ENCODE results near the gene COG2.
A peak's percentile ranks its signal among the peaks of the same experiment; 100 is the strongest.
"Not testable (repeated sequence)": the region's sequence is repeated elsewhere in the genome, so short reads cannot be mapped to it uniquely, and the experiment has no call there.

Gene COG2, protein sequence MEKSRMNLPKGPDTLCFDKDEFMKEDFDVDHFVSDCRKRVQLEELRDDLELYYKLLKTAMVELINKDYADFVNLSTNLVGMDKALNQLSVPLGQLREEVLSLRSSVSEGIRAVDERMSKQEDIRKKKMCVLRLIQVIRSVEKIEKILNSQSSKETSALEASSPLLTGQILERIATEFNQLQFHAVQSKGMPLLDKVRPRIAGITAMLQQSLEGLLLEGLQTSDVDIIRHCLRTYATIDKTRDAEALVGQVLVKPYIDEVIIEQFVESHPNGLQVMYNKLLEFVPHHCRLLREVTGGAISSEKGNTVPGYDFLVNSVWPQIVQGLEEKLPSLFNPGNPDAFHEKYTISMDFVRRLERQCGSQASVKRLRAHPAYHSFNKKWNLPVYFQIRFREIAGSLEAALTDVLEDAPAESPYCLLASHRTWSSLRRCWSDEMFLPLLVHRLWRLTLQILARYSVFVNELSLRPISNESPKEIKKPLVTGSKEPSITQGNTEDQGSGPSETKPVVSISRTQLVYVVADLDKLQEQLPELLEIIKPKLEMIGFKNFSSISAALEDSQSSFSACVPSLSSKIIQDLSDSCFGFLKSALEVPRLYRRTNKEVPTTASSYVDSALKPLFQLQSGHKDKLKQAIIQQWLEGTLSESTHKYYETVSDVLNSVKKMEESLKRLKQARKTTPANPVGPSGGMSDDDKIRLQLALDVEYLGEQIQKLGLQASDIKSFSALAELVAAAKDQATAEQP

DNA sequence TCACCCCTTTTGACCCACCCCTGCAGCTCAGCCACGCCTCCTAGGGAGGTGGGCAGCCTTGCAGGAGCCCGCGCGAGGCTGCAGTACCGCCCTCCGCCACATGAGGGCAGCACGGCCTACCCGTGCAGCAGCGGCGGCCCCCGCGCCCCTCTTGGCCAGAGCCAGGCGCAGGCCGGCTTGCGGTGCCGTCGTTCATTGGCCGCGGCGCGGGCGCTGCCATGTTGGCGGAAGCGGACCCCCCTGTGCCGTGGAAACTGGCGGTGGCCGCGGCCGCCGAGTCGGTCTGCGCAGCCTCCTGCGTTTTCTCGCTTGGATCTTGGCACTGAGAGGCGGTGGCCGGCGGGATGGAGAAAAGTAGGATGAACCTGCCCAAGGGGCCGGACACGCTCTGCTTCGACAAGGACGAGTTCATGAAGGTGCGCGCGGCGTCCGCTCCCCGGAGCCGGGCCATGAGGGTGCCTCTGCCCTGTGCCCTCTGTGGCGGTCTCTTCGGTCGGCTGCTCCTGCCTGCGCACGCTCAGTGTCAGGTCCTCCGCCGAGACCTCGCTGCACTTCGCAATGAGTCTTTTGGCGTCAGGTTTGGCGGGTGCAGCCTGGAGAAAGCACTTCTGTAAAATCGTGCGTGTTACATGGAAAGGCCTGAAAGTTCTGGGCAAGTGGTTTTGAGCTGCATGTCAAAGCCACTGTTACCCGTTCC lies at the start of gene COG2:
Gene COG2, plus strand, starts transcription at position 219 of the 697 bp plus-strand sequence. Its CDS starts 126 bp downstream, at position 345.
- peak; percentile 30 to 72 for DNase-seq

DNA sequence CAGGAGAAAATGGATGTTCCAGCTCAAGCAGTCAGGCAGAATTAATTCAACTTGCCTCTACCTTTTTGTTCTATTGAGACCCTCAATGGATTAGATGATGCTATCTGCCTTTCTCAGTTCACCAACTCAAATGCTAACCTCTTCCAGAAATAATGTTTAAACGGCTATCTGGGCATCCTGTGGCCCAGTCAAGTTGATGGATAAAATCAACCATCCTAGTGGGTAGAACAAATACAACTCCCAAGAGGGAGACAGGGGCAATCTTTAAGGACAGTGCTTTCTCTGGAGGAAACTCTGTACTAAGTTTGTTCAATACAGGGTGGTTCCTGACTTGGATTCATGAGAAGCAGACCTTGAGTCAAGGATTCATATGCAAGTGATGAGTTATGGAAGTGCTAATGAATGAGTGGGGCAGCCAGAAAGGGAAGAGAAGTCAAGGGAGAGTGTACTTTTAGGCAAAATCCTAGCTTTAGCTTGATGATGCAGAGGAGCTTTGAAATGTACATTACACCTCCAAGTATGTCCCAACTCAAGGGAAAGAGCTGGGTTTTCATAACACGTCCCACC lies 49.4 kb upstream of the COG2 start:
- DNase-seq: no peak

DNA sequence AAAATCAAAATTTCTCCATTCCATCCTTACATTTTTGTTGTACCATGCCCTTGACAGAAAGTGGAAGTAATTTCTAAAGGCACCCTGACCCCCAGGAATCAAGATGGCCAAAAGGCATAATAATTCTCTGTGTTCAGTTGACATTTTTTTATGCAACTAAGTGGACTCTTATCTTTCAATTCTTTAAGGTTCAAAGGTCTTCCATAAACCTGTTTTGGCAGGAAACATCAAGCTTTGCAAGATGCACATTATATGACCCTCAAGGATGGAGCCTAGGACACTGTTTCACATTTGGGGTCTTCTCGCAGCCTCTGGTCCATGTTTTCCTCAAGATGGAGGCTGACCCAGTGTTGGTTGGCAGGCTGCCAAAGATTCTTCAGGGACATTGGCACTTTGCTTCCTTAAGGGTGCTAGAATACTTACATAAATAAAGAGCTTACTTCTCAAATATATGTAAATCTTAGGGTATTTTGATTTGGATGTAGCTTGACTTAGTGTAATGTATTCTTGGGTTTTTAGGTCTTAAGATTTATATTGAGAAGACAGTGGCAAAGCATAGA lies 48.0 kb upstream of the COG2 start:
- no peak for DNase-seq

DNA sequence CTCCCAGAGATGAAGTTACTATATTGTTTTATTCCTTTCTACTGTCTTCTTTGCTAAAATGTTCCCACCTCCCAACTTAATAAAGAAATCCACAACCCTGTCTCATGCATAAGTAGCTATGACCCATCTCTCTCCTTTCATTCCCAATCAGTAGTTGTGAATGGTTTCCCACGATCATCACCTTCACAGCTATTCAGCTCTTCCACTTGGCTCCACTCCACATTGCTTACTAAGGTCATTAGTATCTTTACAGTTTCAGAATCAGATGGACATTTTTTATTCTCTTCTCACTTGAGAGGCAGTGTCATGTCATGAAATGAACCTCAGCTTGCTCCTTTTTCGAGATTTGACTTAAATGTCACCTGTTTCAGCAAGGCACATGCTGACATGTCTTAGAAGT lies 47.1 kb upstream of the COG2 start:
- DNase-seq: no peak

DNA sequence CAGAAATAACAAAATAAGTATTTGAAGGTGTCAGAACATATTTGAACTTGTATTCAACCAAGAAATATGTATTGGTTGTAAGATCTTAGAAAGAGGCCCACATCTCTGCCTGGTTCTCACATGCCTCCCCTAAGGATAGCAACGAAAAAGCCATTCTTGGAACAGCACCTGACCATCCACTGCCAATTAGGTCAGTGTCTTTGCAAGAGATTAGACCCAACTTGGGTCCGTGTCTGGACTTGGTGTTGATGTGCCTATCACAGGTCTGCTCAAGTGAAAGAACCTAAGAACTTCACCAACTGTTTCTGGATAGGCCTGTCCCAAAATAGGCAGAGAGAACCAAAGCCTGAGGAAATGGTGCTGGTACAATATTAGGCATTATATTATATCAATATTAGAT lies 46.0 kb upstream of the COG2 start:
- DNase-seq: no peak

DNA sequence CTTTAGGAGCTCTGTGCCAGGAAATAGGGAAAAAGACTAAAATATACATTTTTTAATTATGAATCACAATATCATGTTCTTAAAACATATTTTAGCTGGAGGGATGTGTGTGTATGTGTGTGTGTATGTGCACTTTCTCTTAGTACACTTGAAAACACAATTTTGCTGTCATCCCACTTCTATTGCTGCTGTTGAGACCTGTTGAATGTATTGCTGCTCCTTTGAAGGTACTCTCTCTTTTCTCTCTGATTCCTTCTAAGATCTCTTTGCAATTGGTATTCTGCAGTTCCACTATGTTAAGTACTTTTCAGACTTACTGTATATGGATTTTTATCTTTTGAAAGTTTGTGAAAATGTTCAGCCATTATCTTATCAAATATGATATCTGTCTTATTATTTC lies 43.5 kb upstream of the COG2 start:
- DNase-seq: no peak

DNA sequence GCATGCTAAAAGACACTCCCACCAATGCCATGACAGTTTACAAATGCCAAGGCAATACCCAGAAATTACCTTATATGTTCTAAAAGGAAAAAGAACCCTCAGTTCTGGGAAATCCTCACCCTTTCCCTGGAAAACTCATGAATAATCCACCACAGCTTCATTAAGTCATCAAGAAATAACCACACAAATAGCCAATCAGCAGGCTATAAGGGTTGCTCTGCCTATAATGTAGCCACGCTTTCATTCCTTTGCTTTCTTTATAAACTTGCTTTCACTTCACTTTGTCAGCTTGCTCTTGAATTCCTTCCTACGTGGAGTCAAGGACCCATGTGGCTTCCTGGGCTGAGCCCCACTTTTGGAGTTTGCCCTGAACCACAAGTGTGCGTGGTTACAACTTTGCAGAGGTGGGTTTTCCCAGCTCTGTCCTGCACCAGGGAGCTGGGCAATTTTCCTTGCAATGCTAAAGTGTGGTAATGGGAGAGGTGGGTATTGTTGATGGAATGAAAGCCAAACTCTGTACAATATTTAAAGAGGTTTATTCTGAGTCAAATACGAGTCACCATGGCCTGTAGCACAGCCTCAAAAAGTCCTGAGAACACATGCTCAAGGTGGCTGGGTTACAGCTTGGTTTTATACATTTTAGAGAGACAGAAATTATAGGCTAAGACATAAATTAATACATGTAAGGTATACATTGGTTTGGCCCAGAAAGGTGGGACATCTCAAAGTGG lies 42.2 kb upstream of the COG2 start:
- DNase-seq: no peak

DNA sequence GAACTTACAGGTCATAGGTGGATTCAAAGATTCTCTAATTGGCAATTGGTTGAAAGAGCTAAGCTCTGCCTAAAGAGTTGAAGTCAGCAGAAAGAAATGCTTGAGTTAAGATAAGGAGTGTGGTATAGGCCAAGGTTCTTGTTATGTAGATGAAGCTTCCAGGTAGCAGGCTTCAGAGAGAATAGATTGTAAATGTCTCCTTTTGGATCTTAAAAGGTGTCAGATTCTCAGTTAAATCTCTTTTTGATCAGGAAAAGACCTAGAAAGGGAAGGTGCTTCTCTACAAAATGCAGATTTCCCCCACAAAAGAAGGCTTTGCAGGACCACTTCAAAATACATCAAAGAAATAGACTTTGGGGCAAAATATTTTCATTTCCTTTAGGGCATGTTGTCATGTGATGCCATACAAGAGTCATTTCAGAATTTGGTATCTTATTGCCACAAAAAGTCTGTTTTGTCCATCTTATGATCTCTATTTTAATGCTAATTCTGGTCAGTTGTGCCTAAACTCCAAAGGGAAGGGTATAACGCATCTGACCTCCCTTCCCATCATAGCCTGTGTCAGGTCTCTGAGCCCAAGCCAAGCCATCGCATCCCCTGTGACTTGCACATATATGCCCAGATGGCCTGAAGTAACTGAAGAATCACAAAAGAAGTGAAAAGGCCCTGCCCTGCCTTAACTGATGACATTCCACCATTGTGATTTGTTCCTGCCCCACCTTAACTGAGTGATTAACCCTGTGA lies 41.5 kb upstream of the COG2 start:
- DNase-seq: not testable (repeated sequence)

DNA sequence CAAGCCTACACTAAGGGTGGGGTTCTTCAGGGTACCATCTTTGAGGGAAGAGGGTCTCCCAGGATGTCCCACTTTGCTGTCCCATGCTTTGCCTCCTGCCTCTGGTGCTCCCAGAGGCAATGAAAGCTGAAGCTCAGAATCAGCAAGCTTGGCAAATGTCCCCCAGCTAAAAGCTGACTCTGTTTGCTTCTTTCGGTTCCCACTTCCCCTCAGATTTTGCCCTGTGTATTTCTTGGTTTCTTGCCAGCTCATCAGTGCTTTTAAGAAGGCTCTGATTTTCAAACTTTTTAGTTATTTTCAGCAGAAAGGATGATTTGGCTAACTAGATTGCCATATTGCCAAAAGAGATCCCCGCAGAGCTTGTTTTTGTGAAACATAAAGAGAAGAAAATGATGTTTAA lies 33.1 kb upstream of the COG2 start:
- DNase-seq: no peak

DNA sequence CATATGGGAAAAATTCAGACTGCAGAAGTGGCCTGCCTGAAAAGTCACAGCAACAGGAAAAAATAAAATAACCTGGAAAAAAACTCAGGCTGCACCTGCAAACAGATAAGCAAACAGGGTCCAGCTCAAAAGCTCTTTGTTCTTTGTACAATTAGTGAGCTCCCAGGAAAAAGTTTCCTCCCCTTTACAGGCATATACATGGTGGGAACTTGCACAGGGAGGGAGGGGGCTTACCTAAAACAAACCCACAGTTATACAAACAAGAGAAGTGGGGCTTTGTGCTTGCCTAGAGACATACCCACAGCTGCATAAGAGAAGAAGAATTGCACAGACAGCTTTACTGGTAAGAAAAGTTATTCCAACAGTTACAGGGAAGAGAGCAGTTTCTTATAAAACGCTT lies 31.7 kb upstream of the COG2 start:
- DNase-seq: no peak

DNA sequence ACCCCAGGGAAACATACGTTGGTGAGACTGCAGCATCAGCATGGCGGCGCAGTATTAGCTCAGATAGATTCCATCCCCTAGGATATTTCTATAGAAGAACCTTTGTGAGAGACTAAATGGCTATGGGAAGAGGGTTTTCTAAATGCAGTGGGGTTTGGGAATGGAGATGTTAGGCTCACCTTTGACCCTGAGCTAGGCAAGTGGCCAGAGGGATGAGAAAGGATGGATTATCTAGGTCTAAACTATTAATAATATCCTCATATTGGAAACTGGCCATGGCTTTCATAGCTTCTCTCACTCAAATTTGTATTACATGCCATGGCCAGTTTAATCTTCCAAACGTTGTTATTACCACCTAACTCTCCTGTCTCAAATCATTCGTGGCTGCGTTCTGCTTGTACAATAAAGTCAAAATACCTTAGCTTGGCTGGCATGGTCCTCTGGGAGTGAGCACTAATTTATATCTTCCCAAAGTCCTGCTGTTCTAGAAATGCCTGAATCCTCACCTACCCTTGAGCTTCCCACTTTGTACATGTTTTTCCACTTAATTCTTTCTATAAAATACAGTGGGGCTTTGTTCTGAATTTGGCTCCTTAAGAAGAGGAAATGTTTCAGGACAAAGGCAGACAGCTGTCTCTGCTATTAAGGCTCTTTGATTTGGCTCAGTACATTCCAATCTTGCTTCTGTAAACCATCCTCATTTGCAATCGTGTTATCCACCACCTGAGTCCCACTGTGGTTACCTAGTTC lies 31.0 kb upstream of the COG2 start:
- DNase-seq: no peak

DNA sequence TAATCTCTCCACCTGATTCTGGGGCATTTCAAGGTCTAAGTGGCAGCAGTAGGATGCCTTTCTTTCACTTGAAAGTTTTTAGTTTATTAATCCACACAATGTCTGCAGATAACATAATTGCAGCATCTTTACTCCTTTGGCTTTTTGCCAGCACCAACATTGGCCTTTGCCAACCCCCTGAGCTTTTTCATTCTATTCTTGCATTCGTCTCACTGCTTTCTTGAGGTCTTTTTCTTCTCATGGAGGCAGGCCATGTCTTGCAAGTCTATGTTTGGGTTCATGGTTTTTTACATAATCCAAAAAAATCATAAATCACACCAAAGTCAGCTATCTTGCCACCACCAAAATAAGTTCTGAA lies 30.4 kb upstream of the COG2 start:
- no peak for DNase-seq

DNA sequence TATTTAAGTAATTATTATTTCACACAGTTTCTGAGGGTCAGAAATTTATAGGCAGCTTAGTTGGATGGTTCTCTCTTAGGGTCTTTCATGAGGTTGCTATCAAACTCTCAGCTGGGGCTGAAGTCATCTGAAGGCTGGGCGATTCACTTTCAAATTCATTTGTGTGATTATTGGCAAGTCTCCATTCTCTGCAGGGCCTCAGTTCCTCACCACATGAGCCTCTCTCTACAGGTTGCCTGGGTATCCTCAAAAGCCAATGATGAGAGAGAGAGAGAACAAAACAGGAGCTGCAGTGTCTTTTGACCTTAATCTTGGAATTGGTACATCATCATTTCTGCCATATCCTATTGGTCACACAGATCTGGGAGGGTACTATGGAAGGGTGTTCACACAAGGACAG lies 29.6 kb upstream of the COG2 start:
- DNase-seq: no peak

DNA sequence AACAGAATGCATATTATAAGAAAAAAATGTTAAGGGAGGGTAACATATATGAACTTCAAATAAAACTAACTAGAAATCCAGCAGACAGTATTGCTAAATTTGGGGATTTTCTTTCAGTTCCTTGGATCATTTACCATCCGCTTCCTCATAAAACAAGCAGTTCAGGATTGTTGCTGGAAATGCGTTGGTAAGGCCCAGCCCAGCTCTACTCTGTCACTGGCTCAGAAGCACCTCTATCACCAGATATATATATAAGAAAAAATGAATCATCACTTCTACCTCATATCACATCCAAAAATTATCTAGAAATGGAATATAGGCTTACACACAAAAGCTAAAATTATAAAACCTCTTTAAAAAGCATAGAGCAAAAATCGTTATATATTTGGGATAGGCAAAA lies 28.2 kb upstream of the COG2 start:
- DNase-seq: no peak

DNA sequence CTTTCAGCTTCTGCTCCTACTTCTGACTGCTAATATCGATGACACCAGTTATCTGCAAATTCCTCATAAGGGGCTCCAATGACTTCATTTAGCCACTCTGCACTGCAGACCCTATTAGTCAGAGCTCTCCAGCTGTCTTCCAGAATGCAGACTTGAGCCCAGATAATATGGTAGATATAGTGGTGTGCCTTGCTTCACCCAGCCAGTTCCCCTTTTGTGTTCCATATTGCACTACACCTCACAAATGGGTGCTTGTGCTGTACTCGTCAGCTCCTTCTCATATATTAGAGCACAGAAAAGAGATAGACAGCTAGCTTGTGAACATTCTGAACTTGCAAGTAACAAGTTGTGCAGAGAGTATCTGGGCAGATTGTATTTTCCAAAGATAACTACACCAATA lies 23.7 kb upstream of the COG2 start:
- DNase-seq: no peak

DNA sequence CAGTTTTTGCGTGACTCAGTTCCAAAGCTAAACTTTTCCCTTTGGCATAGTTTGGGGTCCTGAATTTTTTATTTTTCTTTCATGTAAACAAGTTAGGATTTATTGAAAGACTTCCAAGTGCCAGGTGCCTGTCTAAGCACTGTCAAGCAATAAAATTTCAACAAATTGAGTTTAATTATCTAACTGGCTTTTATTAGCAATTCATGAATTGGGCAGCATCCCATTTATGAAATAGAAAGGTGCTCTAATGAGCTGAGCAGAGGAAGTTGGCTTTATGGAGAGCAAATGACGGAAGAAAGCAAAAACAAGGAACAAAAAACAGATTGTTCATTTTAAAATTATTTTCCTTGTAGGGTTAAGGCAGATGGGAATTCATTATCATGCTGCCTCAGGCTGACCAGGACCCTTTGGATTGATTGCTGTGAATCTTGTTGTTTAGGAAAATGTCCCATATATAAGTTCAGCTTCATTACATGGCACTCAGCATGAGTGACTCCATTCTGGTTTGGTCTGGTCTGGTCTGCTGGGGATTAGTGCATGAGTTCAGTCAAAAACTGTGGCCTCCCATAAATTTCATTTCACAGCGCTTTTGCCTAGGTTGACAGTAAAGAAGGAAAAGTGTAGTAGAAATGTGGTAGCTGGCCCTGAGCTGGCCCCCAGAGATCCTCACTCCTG lies 21.5 kb upstream of the COG2 start:
- DNase-seq: no peak

DNA sequence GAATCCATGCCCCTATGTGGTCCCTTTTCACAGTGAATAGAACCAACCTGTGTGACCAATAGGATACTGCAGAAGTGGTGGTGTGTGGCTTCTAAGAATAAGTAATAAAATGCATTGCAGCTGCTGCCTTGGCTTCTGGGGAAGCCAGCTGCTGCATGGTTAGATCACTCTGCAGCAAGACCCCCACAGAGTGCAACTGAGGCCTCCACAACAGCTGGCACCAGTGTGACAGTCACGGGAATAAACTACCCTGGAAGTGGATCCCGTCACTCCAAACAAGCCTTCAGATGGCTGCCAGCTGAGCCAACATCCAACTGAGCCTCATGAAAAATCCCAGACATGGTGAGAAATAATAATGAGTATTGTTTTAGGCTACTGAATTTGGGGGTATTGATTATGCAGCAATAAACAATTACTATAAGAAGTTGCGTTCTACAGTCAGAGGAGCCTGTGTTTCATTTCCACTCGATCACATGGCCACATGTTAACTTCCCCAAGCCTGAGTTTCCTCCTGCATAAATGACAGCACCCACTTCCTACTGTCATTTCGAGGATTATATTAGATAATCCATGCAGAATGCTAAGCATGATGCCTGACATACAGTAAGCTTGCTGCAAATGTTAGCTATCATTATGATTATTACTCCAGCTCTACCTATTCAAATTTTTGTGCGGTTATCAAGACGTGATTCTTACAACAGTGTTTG lies 20.8 kb upstream of the COG2 start:
- DNase-seq: no peak

DNA sequence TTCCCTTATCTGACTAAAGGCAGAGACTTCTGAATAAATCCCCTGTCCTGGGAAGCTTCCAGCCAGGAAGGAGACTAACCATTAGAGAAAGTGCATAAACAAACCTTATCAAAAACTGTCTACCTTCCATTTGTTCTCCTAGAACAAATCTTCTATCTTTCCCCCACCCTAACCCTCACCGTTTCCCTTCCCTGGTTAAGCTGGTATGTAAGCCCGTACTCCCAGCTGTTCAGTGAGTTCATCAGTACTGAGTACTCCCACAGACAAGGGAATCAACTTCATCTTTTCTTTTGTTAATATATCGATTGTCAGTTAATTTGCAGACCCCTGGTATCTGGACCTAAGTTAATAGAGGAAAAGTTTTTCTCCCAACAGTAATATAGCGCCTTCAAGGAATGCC lies 20.1 kb upstream of the COG2 start:
- DNase-seq: no peak

DNA sequence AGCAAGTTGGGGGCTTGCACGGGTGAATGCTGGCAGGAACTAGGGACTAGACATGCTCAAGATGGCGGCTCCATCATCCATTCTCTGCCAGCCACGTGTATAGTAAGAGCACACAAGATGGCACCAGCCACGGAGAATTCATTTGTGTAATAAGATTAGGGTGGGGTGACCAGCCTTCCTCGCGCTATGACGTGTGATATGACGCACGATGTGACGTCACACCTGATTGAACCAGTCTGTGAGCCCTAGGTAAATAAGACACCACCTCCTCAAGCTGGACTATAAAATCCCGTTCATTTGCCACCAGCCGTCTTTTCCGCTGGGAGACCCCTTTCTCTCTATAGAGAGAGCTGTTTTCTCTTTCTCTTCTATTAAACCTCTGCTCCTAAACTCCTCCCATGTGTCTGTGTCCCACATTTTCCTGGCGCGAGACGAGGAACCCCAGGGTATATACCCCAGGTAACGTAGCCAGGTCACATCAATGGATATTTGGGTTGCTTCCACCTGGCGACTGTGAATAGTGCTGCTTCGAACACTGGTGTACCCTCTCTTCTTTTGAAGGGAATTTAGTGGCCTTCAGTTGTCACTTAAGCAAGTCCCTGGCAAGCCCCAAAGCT lies 18.1 kb upstream of the COG2 start:
- no peak for DNase-seq

Data from SW 1271 (cell line).